ENCODE data around the gene ANKRD11.

DNA sequence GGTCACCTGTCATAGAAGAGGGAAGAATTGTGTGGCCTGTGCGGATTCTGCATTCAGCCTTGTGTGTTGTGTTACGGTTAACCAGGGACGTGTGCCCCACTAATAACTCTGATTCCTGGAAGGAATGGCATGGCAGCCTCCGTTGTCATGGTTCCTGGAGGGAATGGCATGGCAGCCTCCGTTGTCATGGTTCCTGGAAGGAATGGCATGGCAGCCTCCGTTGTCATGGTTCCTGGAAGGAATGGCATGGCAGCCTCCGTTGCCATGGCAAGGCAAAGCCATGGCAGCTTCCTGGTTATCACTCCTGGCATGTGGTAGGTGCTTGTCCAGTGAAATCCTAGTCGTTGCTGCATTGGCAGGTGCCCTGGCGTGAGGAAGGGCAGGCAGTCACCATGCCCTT is 26.8 kb upstream of the ANKRD11 start:
- TF ChIP-seq PAX5 (IDR thresholded peaks at IDR 0.05; ENCODE audit: insufficient read depth, low read length, severe bottlenecking) (no peak), POLR2A (IDR thresholded peaks at IDR 0.05; ENCODE audit: low read depth, low read length) (no peak)
